HG03039 (cell line): ENCODE results near the gene AIPL1.
"Not testable (repeated sequence)": the region's sequence is repeated elsewhere in the genome, so short reads cannot be mapped to it uniquely, and the experiment has no call there.

ENCODE experiments used
- ATAC-seq: cut with Tn5 transposase; IDR thresholded peaks from one replicate; pipeline ENCODE4 v1.9.1; 2021; ENCODE audit warnings: mild to moderate bottlenecking, moderate library complexity; ENCODE audit not compliant: unreplicated experiment

AIPL1 gene, protein sequence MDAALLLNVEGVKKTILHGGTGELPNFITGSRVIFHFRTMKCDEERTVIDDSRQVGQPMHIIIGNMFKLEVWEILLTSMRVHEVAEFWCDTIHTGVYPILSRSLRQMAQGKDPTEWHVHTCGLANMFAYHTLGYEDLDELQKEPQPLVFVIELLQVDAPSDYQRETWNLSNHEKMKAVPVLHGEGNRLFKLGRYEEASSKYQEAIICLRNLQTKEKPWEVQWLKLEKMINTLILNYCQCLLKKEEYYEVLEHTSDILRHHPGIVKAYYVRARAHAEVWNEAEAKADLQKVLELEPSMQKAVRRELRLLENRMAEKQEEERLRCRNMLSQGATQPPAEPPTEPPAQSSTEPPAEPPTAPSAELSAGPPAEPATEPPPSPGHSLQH

DNA sequence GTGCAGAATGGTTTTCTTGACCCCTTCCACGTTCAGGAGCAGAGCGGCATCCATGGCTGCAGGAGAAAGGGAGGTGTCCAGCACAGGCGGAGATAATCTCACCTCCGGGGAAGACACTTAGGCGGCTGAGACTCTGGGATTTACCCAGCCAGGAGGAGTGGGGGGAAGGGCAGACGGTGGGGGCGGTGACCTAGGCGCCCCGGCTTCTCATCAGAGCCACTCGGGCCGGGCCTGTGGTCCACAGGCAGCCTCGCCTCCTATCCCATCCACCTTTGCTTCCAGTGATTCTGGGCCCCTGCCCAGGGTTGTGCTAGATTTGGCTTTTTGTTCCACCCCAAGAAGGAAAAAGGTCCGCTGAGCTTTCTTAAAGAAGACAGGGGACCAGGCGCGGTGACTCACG lies at the start of gene AIPL1:
AIPL1 (minus strand) TSS at position 71 of the 400 bp plus-strand sequence; CDS start at position 54, 17 bp downstream.
- ATAC-seq: no peak

DNA sequence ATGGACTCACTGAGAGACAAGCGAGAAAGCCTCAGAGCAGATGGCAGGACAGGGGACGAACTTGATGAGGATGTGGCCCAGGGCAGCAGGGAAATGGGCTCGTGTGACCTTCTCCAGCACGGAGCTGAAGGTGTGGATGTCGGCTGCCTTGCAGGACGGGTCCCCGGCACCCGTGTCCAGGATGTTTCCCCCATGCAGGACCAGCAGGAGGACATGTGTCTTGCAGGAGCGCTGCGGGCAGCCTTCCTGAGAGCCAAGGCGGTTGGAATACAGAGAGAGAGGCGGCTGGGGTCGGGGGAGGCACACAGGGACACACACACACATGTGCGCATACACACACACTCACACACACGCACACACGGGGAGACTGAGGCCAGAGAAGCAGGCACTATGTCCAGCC lies 48.6 kb upstream of the AIPL1 start:
- no peak for ATAC-seq

DNA sequence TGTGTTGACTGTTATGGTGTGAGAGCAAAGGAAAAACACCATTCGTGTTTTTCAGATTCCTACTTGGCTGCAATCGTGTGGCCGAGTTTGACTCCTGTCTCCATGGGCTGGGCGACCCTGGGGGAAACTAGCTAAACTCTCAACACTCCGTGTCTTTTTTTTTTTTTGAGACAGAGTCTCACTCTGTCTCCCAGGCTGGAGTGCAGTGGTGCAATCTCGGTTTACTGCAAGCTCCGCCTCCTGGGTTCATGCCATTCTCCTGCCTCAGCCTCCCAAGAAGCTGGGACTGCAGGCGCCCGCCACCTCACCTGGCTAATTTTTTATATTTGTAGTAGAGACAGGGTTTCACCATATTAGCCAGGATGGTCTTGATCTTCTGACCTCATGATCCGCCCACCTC lies 47.9 kb upstream of the AIPL1 start:
- ATAC-seq: not testable (repeated sequence)

DNA sequence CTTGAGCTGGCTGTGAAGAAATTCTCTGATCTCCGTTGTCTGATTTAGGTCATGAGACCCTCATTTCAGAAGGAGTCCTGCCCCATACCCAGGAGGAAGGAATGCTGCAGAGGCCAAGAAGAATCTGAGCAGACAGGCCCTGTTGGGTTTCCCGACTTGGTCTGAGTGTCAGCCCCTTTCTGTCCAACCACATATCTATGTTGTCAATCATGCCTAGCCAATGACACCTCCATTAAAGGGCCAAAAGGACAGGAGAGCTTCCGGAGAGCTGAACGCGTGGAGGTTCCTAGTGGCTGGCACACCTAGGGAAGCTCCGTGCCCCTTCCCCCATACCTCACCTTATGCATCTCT lies 47.2 kb upstream of the AIPL1 start:
- no peak for ATAC-seq

DNA sequence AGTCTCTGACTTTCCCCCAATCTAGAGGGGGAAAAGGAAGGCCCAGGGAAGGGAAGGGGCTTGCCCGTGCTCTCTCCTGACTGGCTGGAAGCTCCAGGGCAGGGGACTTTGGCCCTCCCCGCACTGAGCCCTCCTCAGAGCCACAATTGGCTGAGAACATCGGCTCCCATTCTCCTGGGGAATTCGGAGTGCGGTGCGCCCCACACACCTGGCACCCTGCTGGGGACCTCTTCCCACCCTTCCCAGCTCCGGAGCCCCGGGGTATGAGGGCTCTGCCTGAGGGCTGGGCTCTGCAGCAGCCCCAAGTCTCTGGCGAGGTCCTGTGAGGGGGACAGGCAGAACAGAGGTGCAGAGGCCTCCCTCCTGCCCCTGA lies 45.4 kb upstream of the AIPL1 start:
- ATAC-seq: no peak

DNA sequence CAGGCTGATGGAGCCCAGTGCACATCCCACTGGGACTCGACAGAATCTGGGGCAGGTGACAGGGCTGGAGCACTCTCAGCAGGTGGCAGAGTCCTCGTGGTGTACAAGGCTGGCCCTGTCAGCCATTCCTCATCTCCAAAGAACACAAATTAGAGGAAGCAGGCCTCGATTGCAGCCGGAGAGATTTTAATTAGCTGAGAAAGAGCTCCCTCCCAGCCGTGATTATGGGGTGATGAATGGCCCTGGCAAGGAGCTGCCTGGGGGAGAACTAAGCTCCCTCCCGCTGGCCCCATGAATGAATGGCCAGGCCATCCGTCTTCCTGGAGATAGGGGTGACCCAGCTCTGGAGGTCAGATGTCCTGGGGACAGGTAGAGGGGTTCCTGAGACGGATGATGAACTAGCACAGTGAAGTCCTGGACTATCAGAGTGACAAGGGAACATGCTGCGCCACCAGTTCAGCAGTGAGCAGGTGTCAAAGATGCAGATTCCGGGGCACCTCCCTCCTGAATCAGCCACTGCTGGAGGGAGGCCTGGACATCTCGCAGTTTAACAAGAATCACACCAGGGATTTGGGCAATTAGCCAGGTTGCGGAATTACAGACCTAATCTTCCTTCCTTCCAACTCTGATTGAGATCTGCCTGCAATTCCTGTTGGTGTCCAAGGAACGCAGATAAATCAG lies 44.8 kb upstream of the AIPL1 start:
- ATAC-seq: no peak

DNA sequence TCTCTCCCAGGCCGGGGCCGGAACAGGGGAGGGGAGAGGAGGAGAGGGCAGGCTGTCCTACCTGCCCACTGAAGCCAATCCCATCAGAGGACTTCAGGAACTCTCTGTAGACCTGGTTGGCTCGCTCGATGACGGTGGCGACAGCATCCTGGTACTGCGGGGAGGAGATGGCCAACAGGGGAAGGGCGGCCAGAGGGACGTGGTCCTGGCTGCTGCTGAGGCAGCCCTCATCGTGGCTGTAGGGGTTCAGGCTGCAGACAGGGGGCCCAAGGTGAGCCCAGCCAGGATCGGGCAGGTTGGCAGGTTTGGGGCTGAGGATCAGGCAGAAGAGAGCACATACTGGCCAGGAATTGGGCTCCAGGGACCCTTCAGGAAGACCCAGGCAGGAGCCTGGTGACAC lies 43.6 kb upstream of the AIPL1 start:
- no peak for ATAC-seq

DNA sequence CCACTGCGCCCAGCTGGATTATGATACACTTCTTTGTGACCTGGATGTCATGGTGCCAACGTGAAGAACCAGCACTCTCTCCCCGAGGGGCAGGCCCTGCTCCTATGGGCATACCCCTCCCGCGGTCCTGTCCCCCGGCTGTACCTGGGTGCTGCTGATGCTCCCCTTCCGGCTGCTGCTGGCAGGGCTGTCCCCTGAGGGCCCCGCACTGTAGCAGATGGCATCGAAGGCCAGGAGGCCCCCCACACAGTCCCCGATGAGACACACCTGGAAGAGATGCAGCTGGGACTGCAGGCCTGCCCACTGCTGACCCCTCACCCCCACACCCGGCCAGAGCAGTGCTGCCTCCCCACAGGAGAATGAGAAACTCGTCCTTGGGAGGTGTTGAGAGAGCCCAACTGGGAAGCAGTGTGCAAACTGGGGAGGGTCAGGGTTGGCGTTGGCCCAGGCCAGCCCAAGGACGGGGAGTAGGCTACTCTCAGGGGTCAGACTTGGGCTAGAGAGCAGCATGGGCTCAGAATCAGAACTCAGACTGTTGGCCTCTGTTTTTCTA lies 43.0 kb upstream of the AIPL1 start:
- no peak for ATAC-seq

DNA sequence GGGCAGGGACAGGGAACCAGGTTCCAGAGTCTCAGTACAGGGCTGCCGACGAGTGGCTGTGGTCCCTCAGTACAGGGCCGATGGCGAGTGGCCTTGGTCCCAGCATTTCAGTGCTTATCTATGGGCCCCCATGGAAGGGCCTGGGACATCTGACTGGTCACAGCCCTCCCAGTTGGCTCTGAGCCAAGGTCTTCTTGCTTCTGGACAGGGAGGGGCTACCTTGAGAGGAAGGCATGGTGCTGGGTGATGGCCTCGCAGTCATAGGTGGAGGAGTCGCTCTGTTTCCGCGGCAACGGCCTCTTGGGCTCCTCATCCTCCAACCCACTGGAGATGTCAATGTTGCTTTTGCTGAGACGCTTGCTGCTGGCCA lies 41.9 kb upstream of the AIPL1 start:
- ATAC-seq: no peak

DNA sequence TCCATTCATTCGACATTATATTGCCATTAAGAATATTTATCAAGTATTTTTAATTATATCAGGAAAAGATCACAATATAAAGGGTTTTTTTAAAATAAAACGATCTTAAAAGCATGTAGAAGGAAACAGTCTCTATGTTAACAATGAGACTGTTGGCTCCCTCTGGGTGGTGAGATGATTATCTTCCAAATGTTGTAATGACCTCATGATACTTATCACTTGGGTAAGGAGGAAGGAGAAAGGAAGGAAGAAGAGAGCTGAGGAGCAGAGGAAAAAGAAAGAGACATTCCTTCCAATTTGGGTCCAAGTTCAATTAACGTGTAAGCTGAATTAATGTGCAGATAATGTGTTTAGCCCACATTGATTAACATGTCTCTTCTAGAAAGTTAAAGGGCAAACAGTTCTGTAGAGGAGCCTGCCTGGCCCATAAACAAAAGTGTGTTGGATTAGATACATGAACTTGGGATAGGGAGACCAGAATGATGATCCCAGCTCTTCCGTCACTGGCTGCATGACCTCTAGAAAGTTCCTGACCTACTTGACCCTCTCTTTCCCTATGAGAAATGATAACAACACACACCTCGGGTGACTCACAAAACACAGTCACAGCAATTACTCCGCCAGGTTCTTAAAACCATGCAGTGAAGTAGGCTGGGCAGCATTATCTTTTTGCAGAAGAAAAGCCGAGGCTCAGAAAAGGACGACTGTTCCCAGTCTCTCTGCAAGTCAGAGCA lies 41.3 kb upstream of the AIPL1 start:
- no peak for ATAC-seq

DNA sequence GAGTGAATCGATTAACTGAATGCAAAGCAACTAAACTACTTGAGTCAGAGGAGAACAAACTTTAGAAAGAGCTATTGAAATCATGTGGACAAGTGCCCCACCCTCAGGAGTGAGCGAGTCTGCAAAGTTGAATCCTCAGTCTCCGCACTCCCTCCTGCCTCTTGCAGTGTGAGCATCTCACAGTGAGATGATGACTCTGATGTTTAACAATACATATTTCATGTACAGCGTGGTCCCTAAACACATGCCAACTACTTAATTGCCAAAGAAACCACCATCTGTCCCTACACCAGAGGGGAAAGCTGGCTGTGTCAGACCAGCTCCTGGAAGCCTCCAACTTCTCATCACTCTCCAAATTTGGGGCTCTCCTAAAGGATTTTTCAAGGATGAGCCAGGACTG lies 40.5 kb upstream of the AIPL1 start:
- no peak for ATAC-seq

DNA sequence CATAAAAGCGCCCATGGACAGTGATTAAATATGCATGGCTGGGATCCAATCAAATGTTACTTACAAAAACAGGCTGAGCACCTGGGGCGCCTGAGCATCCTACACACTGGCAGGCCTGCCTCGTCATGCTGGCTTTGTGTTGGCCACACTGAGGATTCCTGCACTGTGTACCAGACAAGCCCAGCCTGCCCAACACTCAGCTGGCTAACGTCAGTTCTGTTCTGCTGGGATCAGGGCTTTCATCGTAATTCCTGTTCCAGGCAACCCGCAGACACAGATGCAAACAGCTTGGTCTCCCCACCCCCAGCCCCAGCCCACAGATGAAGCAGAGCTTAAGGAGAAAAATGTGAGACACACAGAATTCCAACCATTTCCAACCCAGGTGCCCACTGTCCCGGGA lies 40.0 kb upstream of the AIPL1 start:
- no peak for ATAC-seq

DNA sequence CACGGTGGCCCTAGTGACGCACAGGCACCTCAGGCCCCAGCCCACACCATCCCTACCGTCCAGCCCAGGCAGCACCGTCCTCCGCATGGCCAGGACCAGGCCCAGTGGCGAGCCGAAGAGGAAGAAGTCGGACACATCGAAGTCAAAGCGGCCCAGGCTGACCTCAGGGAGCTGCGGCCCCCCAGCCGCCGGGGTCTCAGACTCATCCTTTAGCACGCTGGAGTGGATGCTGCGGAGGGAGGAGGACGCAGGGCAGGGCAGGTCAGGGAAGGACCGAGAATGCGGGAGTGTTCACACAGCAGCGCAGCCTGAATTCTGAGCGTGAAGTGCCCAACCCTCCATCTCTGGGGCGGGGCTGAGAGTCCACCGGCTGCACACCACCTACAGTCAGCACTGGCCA lies 39.5 kb upstream of the AIPL1 start:
- no peak for ATAC-seq

DNA sequence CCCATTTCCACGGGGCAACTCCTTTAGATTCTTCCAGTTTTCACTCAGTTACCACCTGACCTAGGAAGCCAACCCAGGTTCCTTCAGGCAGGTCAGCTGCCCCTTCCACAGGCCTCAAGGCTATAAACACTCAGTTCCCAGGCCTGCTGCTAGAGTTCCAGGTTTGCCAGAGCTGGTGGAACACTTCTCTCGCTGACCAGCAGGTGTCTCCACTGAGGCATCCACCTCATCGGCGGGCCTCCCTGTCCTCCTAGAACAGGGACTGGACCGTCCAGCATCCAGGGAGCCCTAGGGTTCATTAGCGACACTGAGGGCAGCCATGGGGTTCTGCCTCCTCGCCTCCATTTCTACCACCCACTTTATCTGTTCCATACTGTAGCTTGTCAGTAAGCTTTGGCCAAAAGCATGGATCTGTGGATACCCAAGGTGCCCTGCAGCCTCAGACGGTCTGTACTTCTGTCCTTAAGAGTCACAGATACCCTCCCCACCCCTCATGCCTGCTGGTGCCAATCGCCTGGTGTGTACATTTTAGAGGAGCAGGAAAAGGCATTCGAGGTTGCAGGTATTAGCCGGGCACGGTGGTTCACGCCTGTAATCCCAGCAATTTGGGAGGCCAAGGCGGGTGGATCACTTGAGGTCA lies 38.3 kb upstream of the AIPL1 start:
- ATAC-seq: no peak

DNA sequence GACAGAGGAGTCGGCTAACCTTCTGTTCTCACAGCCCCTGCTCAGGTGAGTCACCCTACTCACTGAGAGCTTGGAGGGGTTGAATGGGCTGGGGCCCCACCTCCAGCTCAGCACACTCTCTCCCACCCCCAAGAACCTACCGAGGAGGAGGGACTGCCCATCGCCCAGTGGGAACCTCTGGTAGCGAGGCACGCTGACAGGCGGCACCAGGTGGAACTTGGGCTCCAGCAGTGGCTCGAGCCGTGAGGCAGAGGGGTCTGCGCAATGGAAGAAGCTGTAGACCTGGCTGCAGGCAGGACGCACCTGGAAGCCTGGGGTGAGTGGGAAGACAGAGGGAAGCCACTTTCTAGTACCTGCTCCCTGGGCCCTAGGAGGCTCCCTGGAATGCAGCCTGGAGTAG lies 37.6 kb upstream of the AIPL1 start:
- no peak for ATAC-seq

DNA sequence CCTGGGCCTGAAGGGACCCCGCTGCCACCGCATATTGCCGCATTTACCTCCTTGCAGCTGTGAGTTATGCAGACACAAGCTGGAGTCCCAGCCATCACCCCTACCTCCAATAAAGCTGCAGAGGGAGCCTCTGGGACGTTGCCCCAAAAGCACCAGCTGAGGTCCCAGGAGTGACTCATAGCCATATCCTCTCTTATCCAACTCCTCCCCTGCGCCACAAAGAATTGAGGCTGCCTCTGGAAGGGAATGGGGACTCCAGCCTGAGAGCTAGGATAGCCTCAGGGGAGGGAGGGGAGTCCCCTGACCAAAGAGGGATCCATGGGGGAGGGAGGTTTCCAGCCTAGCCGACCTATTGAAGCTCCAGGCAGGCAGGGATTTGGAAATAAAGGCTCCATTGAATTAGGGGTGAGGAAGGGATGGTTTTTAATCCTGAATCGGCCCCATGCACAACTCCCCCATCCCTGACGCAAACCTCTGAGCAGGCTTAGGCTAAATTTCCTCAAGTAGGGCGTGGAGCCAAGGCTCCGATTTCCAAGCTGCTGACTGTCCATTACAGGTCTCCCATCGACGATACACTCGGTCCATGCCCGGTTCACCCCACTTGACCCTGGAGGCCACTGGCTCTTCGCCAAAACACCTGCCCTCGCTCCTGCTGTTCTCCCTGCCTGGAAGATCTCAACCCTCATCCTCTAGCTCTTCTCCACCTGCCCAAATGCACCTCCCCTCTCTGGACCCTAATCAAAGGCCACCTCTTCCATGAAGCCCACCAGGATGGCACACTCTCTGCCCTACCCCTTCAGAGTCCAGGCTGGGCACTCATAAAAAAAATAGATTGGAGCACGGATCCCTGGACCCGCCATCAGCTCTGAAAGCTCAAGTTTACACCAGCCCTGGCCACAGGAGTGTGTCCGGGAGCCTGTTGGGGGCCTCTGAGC lies 36.9 kb upstream of the AIPL1 start:
- ATAC-seq: no peak

DNA sequence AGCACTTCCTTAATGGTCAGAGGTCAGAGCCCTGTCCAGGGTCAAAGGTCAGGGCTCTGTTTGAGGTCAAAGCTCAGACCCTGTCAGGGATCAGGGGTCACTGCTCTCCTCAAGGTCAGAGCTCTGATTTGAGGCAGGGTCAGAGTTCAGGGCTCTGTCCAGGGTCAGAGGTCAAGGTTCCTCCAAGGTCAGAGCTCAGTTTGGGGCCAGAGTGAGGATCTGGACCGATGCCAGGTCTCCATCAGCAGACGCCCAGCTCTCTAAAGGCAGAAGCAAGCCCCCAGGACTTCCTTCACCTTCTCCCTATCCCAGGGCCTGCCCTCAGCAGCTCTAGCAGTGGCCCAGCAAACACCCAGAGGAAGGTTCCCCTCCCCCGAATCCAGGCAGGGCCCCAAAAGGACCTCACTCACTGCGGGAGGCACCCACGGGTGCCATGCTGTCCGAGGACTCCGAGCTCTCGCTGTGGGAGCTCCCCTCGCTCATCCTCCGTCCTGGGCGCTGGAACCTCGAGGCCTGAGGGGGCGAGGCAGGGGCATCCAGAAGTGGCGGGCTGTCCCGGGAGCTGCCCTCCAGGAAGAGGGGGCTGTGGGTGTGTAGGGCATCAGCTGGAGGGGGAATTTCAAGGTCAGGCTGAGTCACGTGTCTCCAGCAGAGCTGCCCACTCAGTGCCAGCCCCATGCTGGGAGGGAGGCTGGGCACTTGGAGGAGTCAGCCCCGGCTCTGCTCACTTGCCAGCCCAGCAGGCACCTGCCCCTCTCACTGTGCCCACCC lies 36.0 kb upstream of the AIPL1 start:
- ATAC-seq: no peak

DNA sequence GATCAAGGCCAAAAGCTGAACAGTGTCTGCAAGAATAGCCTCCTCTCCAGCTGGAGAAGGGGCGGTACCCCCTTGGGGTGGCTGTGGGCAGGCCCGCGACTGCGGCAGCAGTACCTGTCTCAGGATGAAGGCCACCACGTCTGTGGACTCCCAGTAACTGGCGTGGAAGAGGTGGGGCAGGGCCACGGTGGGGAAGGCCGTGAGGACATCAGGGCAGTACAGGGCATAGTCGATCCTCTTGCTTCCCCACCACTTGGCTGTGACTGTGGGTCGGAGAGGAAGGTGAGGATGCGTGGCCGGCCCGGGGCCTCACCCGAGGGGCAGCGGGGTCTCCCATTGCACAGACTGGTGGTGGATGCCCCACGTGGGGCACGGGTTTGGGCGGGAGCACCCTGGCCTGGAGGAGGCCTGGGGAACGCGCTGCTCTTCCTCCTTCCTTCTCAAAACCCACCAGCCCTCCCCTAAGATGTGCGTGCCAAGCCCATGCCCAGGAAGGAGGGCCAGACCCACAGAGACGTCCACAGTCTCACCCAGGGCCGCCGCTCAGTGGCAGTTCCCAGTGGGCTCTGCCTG lies 35.3 kb upstream of the AIPL1 start:
- no peak for ATAC-seq
